ENCODE data around the gene NOL4L. TPM values are rescaled to one million over a fixed set of nuclear protein-coding genes. Genes with fewer than 3 reads are reported as not detected.
"Not testable (repeated sequence)": the region's sequence is repeated elsewhere in the genome, so short reads cannot be mapped to it uniquely, and the experiment has no call there.

The NOL4L gene
- total RNA-seq, 1 donor from 2014 or later, result 30.5 TPM

DNA sequence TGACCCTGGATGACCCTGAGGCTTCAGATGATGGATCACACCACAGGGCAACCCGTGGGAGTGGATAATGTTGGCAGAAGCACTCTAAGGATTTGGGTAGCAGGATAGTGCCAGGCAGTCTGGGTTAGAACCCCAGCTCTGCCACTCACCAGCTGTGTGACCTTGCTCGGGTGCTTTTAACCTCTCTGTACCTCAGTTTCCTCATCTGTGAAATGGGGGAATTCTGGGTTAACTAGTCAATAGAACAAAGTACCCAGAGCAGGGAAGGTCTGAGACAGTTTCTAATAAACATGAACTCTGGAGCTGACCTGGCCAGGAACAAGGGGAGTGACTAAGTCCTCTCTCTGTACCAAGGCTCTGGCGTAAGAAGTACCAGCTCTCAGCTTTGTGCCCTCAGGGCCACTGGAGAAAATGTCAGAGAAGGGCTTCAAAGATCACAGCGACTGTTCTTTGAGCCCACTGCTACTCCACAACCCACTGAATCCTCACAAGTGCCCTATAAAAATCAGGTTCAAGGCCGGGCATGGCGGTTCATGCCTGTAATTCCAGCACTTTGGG, 14.7 kb upstream of the NOL4L start:
- TF ChIP-seq, protein P1, sequence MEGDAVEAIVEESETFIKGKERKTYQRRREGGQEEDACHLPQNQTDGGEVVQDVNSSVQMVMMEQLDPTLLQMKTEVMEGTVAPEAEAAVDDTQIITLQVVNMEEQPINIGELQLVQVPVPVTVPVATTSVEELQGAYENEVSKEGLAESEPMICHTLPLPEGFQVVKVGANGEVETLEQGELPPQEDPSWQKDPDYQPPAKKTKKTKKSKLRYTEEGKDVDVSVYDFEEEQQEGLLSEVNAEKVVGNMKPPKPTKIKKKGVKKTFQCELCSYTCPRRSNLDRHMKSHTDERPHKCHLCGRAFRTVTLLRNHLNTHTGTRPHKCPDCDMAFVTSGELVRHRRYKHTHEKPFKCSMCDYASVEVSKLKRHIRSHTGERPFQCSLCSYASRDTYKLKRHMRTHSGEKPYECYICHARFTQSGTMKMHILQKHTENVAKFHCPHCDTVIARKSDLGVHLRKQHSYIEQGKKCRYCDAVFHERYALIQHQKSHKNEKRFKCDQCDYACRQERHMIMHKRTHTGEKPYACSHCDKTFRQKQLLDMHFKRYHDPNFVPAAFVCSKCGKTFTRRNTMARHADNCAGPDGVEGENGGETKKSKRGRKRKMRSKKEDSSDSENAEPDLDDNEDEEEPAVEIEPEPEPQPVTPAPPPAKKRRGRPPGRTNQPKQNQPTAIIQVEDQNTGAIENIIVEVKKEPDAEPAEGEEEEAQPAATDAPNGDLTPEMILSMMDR (IDR thresholded peaks at IDR 0.05), result no peak
- no peaks in the 10 kb centered on the region for H3K27me3 Mint-ChIP-seq (ENCODE audit: unreplicated experiment)
- H3K27ac Mint-ChIP-seq (ENCODE audit: unreplicated experiment), result no peak overlapping the region
- H3K36me3 Mint-ChIP-seq (ENCODE audit: unreplicated experiment), result no peaks in the 10 kb centered on the region
- peaks cover 8% of the 10 kb centered on the region for H3K4me1 Mint-ChIP-seq (ENCODE audit: unreplicated experiment)
- DNase-seq (ENCODE audit: extremely low spot score, unreplicated experiment), result no peak
- no peak overlapping the region for H3K4me3 Mint-ChIP-seq (ENCODE audit: unreplicated experiment)
- no peaks in the 10 kb centered on the region for H3K9me3 Mint-ChIP-seq (ENCODE audit: unreplicated experiment)

DNA sequence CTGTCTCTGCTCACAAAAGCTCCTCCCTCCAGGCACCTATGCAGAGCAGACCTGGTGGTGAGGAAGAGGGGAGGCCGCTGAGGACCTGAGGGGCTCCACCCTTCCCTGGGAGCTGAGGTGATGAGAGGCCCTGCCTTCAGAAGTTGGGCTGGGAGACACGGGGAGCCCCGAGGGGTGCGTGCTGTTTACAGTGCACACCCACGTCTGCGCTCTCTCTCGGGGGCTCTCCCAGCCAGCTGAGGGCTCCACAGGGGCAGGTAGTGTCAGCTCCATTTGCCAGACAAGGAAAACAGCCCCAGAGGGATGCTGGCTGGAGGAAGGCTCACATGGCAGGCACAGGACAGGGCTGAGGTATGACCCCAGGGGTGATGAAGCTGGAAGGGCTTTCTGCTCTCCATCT, 13.5 kb upstream of the NOL4L start:
- peaks cover 8% of the 10 kb centered on the region for H3K4me1 Mint-ChIP-seq (ENCODE audit: unreplicated experiment)
- TF ChIP-seq, protein P1 (IDR thresholded peaks at IDR 0.05), result no peak
- H3K9me3 Mint-ChIP-seq (ENCODE audit: unreplicated experiment), result no peaks in the 10 kb centered on the region
- no peak overlapping the region for H3K4me3 Mint-ChIP-seq (ENCODE audit: unreplicated experiment)
- no peak overlapping the region for H3K27ac Mint-ChIP-seq (ENCODE audit: unreplicated experiment)
- DNase-seq (ENCODE audit: extremely low spot score, unreplicated experiment), result no peak
- no peaks in the 10 kb centered on the region for H3K36me3 Mint-ChIP-seq (ENCODE audit: unreplicated experiment)
- no peaks in the 10 kb centered on the region for H3K27me3 Mint-ChIP-seq (ENCODE audit: unreplicated experiment)

DNA sequence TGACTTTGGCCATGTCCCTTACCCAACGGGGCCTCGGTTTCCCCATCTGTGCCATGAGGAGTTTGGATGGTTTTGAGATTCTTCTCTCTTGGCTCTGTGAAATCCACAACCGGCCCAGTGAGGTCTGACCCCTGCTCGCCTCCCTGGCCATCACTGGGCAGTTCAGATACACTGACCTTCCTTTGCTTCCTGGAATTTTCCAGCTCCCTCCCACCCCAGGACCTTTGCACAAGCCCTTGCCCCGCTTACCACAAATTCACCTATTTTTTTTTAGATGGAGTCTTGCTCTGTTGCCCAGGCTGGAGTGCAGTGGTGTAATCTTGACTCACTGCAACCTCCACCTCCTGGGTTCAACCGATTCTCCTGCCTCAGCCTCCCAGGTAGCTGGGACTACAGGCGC, 12.6 kb upstream of the NOL4L start:
- DNase-seq (ENCODE audit: extremely low spot score, unreplicated experiment), result no peak
- H3K4me1 Mint-ChIP-seq (ENCODE audit: unreplicated experiment), result peaks cover 8% of the 10 kb centered on the region
- no peak overlapping the region for H3K4me3 Mint-ChIP-seq (ENCODE audit: unreplicated experiment)
- TF ChIP-seq, protein P1 (IDR thresholded peaks at IDR 0.05), result no peak
- H3K9me3 Mint-ChIP-seq (ENCODE audit: unreplicated experiment), result no peaks in the 10 kb centered on the region
- no peaks in the 10 kb centered on the region for H3K36me3 Mint-ChIP-seq (ENCODE audit: unreplicated experiment)
- H3K27ac Mint-ChIP-seq (ENCODE audit: unreplicated experiment), result no peak overlapping the region
- no peaks in the 10 kb centered on the region for H3K27me3 Mint-ChIP-seq (ENCODE audit: unreplicated experiment)

DNA sequence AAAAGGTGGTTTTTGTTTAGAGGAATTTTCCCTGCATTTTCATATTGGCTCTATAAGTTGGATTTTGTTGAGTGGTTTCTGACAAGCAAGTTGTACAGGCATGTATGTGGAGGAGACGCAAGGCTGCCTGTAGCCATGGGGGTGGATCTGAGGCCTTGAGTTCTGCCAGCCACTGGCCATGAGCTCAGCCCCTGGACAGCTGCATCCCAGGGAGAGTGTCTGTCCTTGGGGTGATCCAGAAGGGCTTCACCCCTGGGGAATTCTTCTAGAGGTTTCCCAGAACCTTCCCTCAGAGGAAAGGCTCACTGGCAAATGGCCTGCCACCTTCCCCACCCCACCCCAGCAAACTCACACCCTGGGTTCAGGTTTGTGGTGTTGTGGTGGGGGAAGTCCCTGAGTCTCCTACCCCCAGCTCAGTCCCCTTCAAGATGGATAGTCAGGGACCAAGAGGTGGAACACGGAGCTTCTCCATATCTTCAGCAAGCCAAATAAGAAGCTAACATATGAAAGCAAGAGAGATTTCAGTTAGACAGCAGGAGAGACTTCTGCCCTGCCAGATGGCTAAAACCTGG, 11.6 kb upstream of the NOL4L start:
- no peak overlapping the region for H3K27ac Mint-ChIP-seq (ENCODE audit: unreplicated experiment)
- no peaks in the 10 kb centered on the region for H3K27me3 Mint-ChIP-seq (ENCODE audit: unreplicated experiment)
- DNase-seq (ENCODE audit: extremely low spot score, unreplicated experiment), result no peak
- H3K9me3 Mint-ChIP-seq (ENCODE audit: unreplicated experiment), result no peaks in the 10 kb centered on the region
- no peaks in the 10 kb centered on the region for H3K36me3 Mint-ChIP-seq (ENCODE audit: unreplicated experiment)
- H3K4me1 Mint-ChIP-seq (ENCODE audit: unreplicated experiment), result peaks cover 2% of the 10 kb centered on the region
- TF ChIP-seq, protein P1 (IDR thresholded peaks at IDR 0.05), result no peak
- H3K4me3 Mint-ChIP-seq (ENCODE audit: unreplicated experiment), result no peak overlapping the region

DNA sequence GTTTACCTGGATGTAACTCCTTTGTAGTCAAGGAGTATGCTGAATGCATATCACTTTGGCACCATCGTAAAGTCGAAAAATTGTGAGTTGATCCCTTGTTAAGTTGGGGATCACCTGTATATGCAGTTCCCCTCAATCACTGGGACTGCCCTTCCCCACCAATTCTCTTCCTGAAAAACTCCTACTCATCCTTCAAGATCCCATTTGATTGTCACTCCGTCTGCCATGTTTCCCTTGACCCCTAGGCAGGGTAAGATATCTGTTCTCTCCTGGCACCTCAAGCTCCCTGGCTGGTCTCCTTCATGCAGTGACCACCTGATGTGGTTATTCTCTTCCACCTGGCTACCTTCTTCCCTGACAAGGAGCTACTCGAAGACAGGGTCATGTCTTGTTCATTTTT, 10.0 kb upstream of the NOL4L start:
- H3K36me3 Mint-ChIP-seq (ENCODE audit: unreplicated experiment), result no peaks in the 10 kb centered on the region
- H3K9me3 Mint-ChIP-seq (ENCODE audit: unreplicated experiment), result no peaks in the 10 kb centered on the region
- peaks cover 2% of the 10 kb centered on the region for H3K4me1 Mint-ChIP-seq (ENCODE audit: unreplicated experiment)
- no peak for DNase-seq (ENCODE audit: extremely low spot score, unreplicated experiment)
- H3K27ac Mint-ChIP-seq (ENCODE audit: unreplicated experiment), result no peak overlapping the region
- no peaks in the 10 kb centered on the region for H3K27me3 Mint-ChIP-seq (ENCODE audit: unreplicated experiment)
- TF ChIP-seq, protein P1 (IDR thresholded peaks at IDR 0.05), result no peak
- no peak overlapping the region for H3K4me3 Mint-ChIP-seq (ENCODE audit: unreplicated experiment)

DNA sequence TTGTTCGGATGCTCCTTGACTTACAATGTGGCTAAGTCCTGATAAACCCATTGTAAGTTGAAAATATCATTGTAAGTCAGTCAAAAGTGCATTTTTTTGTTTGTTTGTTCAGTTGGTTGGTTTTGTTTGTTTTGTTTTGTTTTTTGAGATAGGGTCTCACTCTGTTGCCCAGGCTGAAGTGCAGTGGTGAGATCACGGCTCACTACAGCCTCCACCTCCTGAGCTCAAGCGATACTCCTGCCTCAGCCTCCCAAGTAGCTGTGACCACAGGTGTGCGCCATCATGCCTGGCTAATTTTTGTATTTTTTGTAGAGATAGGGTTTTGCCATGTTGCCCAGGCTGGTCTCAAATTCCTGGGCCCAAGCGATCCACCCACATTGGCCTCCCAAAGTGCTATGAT, 9.5 kb upstream of the NOL4L start:
- not testable (repeated sequence) for H3K9me3 Mint-ChIP-seq (ENCODE audit: unreplicated experiment); H3K4me1 Mint-ChIP-seq (ENCODE audit: unreplicated experiment); H3K27me3 Mint-ChIP-seq (ENCODE audit: unreplicated experiment); H3K27ac Mint-ChIP-seq (ENCODE audit: unreplicated experiment); H3K4me3 Mint-ChIP-seq (ENCODE audit: unreplicated experiment); DNase-seq (ENCODE audit: extremely low spot score, unreplicated experiment); H3K36me3 Mint-ChIP-seq (ENCODE audit: unreplicated experiment)
